Right renal cortex interstitium (tissue), 3 donors: Measurements from ENCODE around the gene OCIAD1. TPM values are rescaled to one million over a fixed set of nuclear protein-coding genes. Genes with fewer than 3 reads are reported as not detected.

Experiments
- polyA plus RNA-seq, 3 donors: library from polyadenylated mRNA; unstranded; fragments of 120-200 nt; gene quantifications; one replicate each; pipeline ENCODE4 v1.2.1, GENCODE V29; 2013; ENCODE audit not compliant: insufficient read length in 3 of 3

OCIAD1 gene
- polyA plus RNA-seq, 3 donors: 243 to 279 (median 251) TPM

Other genes starting within 250 kb of the OCIAD1 start
- 10 to 100 TPM; 43.2 to 52.5 (median 45.4) TPM for gene FRYL, start 50.8 kb upstream of the OCIAD1 start, polyA plus RNA-seq
- gene OCIAD2, start 75.7 kb downstream of the OCIAD1 start, polyA plus RNA-seq: 100 to 1,000 TPM; 239 to 245 (median 239) TPM
- 1 to 10 TPM; 5.5 to 8.0 (median 6.9) TPM for gene CWH43, start 155.2 kb downstream of the OCIAD1 start, polyA plus RNA-seq